ENCODE results near the gene IL32. TPM values are rescaled to one million over a fixed set of nuclear protein-coding genes. Genes with fewer than 3 reads are reported as not detected.

IL32 gene
- total RNA-seq, 2 experiments from 2014 or later, result 2,504 to 2,532 TPM

- Mint-ChIP-seq H3K9me3 (no peaks in the 10 kb centered on the region), H3K4me1 (ENCODE audit: low read depth) (peaks cover 47% of the 10 kb centered on the region)
- no peak for DNase-seq
Measured at GRCh38 chr16:3022684-3023414, 42.6 kb upstream of the IL32 start.

GRCh38 chr16:3023415-3023668 is 42.1 kb upstream of the IL32 start:
- H3K36me3 Mint-ChIP-seq, result peaks cover 10% of the 10 kb centered on the region
- intact Hi-C loops (cut with micrococcal nuclease), result loop anchor here (2.0 to 5.0 kb wide), 3 partner anchors 77 to 239 kb away; partner anchors contain the start of gene FLYWCH1
- peak; percentile 48 for DNase-seq

More at GRCh38 chr16:3022684-3023414, 42.6 kb upstream of the IL32 start:
- intact Hi-C loops (cut with micrococcal nuclease), result loop anchor here (2.0 to 5.0 kb wide), 3 partner anchors 78 to 239 kb away; partner anchors contain the start of gene FLYWCH1
- H3K4me3 Mint-ChIP-seq, result peak overlapping the region; percentile 91
- ChIA-PET CTCF (interaction anchor here (0.7 to 17.0 kb wide), 7 partner anchors 7 to 166 kb away, joined by 3 to 412 read pairs (median 3); partner anchors contain the start of gene CLDN9), POLR2A (interaction anchor here (0.9 to 1.6 kb wide), 4 partner anchors 8 to 112 kb away, joined by 3 to 4 read pairs (median 4); partner anchors contain the start of gene ZNF213)
- H3K27me3 Mint-ChIP-seq, result no peaks in the 10 kb centered on the region
- peak overlapping the region; percentile 96 for H3K27ac Mint-ChIP-seq
- peaks cover 10% of the 10 kb centered on the region for H3K36me3 Mint-ChIP-seq

GRCh38 chr16:3023669-3024478 is 41.6 kb upstream of the IL32 start, which contains the start of the genes HCFC1R1 and THOC6:
Gene HCFC1R1 (minus strand): TSS chr16:3023942. CDS start chr16:3023941, 1 bp downstream.
Gene THOC6 (plus strand): TSS chr16:3024035. CDS start chr16:3024327, 292 bp downstream.
- ChIA-PET POLR2A (interaction anchor here (0.9 kb wide), 1 partner anchor 111 kb away, joined by 4 read pairs; the partner anchor contains the start of gene ZNF213), CTCF (interaction anchor here (0.9 to 17.0 kb wide), 6 partner anchors 6 to 72 kb away, joined by 3 to 412 read pairs (median 3); partner anchors contain the start of gene CLDN9)
- peak; percentile 98 for DNase-seq
- intact Hi-C loops (cut with micrococcal nuclease), result loop anchor here (1.0 to 5.0 kb wide), 4 partner anchors 20 to 238 kb away; partner anchors contain the start of gene FLYWCH1
- no peaks in the 10 kb centered on the region for H3K9me3 Mint-ChIP-seq
- H3K4me1 Mint-ChIP-seq (ENCODE audit: low read depth), result peaks cover 45% of the 10 kb centered on the region
- peak within 1 kb of the TSS; percentile 96 for H3K27ac Mint-ChIP-seq
- H3K4me3 Mint-ChIP-seq, result peak within 1 kb of the TSS; percentile 91
- H3K36me3 Mint-ChIP-seq, result peaks cover 10% of the 10 kb centered on the region
- H3K27me3 Mint-ChIP-seq, result peaks cover under 1% of the 10 kb centered on the region

More at GRCh38 chr16:3023415-3023668, 42.1 kb upstream of the IL32 start:
- peaks cover 45% of the 10 kb centered on the region for H3K4me1 Mint-ChIP-seq (ENCODE audit: low read depth)
- no peaks in the 10 kb centered on the region for H3K27me3 Mint-ChIP-seq
- CTCF ChIA-PET, result interaction anchor here (0.9 to 17.0 kb wide), 5 partner anchors 6 to 109 kb away, joined by 3 to 412 read pairs (median 3); partner anchors contain the start of gene CLDN9
- peak overlapping the region; percentile 96 for H3K27ac Mint-ChIP-seq
- POLR2A ChIA-PET, result interaction anchor here (0.9 to 1.1 kb wide), 2 partner anchors 51 to 111 kb away, joined by 3 to 4 read pairs; partner anchors contain the start of gene ZNF213
- peak overlapping the region; percentile 91 for H3K4me3 Mint-ChIP-seq
- no peaks in the 10 kb centered on the region for H3K9me3 Mint-ChIP-seq

- H3K36me3 Mint-ChIP-seq, result peaks cover 10% of the 10 kb centered on the region
- ChIA-PET POLR2A (no interaction called here), CTCF (interaction anchor here (1.0 to 17.0 kb wide), 5 partner anchors 8 to 107 kb away, joined by 3 to 412 read pairs (median 3); partner anchors contain the start of genes CLDN9 and ZNF213)
- intact Hi-C loops (cut with micrococcal nuclease), result no loop called here
- no peaks in the 10 kb centered on the region for H3K9me3 Mint-ChIP-seq
- no peak overlapping the region for H3K27ac Mint-ChIP-seq
- peaks cover 12% of the 10 kb centered on the region for H3K27me3 Mint-ChIP-seq
- no peak for DNase-seq
- peaks cover 48% of the 10 kb centered on the region for H3K4me1 Mint-ChIP-seq (ENCODE audit: low read depth)
- no peak overlapping the region for H3K4me3 Mint-ChIP-seq
Measured at GRCh38 chr16:3025032-3026002, 40.1 kb upstream of the IL32 start.

- H3K27me3 Mint-ChIP-seq, result peaks cover 12% of the 10 kb centered on the region
- DNase-seq, result no peak
- peaks cover 10% of the 10 kb centered on the region for H3K36me3 Mint-ChIP-seq
- peaks cover 44% of the 10 kb centered on the region for H3K4me1 Mint-ChIP-seq (ENCODE audit: low read depth)
- POLR2A ChIA-PET, result no interaction called here
- intact Hi-C loops (cut with micrococcal nuclease), result no loop called here
- H3K4me3 Mint-ChIP-seq, result no peak overlapping the region
- no peak overlapping the region for H3K27ac Mint-ChIP-seq
- CTCF ChIA-PET, result interaction anchor here (0.6 to 17.0 kb wide), 4 partner anchors 20 to 107 kb away, joined by 3 to 412 read pairs (median 102); partner anchors contain the start of genes CLDN9 and ZNF213
- no peaks in the 10 kb centered on the region for H3K9me3 Mint-ChIP-seq
Measured at GRCh38 chr16:3026003-3026378, 39.4 kb upstream of the IL32 start.

- no peak overlapping the region for H3K4me3 Mint-ChIP-seq
- DNase-seq, result no peak
- ChIA-PET CTCF (interaction anchor here (0.6 to 17.0 kb wide), 8 partner anchors 6 to 144 kb away, joined by 5 to 412 read pairs (median 88); partner anchors contain the start of genes CLDN6, CLDN9, HCFC1R1 and THOC6), POLR2A (interaction anchor here (1.5 kb wide), 1 partner anchor 23 kb away, joined by 5 read pairs; no protein-coding TSS in a partner anchor)
- H3K4me1 Mint-ChIP-seq (ENCODE audit: low read depth), result peaks cover 37% of the 10 kb centered on the region
- peaks cover 10% of the 10 kb centered on the region for H3K36me3 Mint-ChIP-seq
- H3K9me3 Mint-ChIP-seq, result no peaks in the 10 kb centered on the region
- peaks cover 14% of the 10 kb centered on the region for H3K27me3 Mint-ChIP-seq
- intact Hi-C loops (cut with micrococcal nuclease), result no loop called here
- H3K27ac Mint-ChIP-seq, result no peak overlapping the region
Measured at GRCh38 chr16:3026609-3027488, 38.6 kb upstream of the IL32 start.

- H3K27ac Mint-ChIP-seq, result no peak overlapping the region
- no peak for DNase-seq
- POLR2A ChIA-PET, result interaction anchor here (1.5 kb wide), 1 partner anchor 24 kb away, joined by 5 read pairs; no protein-coding TSS in a partner anchor
- intact Hi-C loops (cut with micrococcal nuclease), result no loop called here
- no peaks in the 10 kb centered on the region for H3K9me3 Mint-ChIP-seq
- peaks cover 31% of the 10 kb centered on the region for H3K4me1 Mint-ChIP-seq (ENCODE audit: low read depth)
- H3K27me3 Mint-ChIP-seq, result peaks cover 16% of the 10 kb centered on the region
- H3K4me3 Mint-ChIP-seq, result no peak overlapping the region
- CTCF ChIA-PET, result interaction anchor here (0.8 to 17.0 kb wide), 22 partner anchors 7 to 155 kb away, joined by 3 to 412 read pairs (median 10); partner anchors contain the start of genes BICDL2, CLDN6, CLDN9 and HCFC1R1
- H3K36me3 Mint-ChIP-seq, result peaks cover 10% of the 10 kb centered on the region
Measured at GRCh38 chr16:3027489-3027795, 38.0 kb upstream of the IL32 start.

- ChIA-PET CTCF (interaction anchor here (0.5 to 17.0 kb wide), 40 partner anchors 7 to 462 kb away, joined by 3 to 412 read pairs (median 5); partner anchors contain the start of genes BICDL2, CLDN6, CLDN9 and HCFC1R1), POLR2A (interaction anchor here (1.1 to 2.8 kb wide), 3 partner anchors 8 to 25 kb away, joined by 3 to 11 read pairs (median 5); partner anchors contain the start of gene TNFRSF12A)
- DNase-seq, result peak; percentile 92
- Mint-ChIP-seq H3K27ac (no peak overlapping the region), H3K36me3 (peaks cover 10% of the 10 kb centered on the region), H3K4me1 (ENCODE audit: low read depth) (peaks cover 24% of the 10 kb centered on the region), H3K9me3 (no peaks in the 10 kb centered on the region), H3K27me3 (peaks cover 23% of the 10 kb centered on the region), H3K4me3 (no peak overlapping the region)
- intact Hi-C loops (cut with micrococcal nuclease), result loop anchor here (2.0 kb wide), 1 partner anchor 25 kb away; no protein-coding TSS in a partner anchor
Measured at GRCh38 chr16:3027983-3028715, 37.3 kb upstream of the IL32 start.

- Mint-ChIP-seq H3K4me3 (peak overlapping the region; percentile 37), H3K27me3 (peaks cover 28% of the 10 kb centered on the region), H3K27ac (no peak overlapping the region), H3K36me3 (peaks cover 10% of the 10 kb centered on the region), H3K4me1 (ENCODE audit: low read depth) (peaks cover 20% of the 10 kb centered on the region), H3K9me3 (no peaks in the 10 kb centered on the region)
- intact Hi-C loops (cut with micrococcal nuclease), result loop anchor here (2.0 kb wide), 1 partner anchor 26 kb away; no protein-coding TSS in a partner anchor
- ChIA-PET CTCF (interaction anchor here (0.5 to 17.0 kb wide), 39 partner anchors 8 to 462 kb away, joined by 3 to 412 read pairs (median 7); partner anchors contain the start of genes BICDL2, CLDN6, CLDN9 and HCFC1R1), POLR2A (interaction anchor here (1.1 to 2.8 kb wide), 3 partner anchors 8 to 25 kb away, joined by 3 to 11 read pairs (median 5); partner anchors contain the start of gene TNFRSF12A)
- no peak for DNase-seq
Measured at GRCh38 chr16:3028716-3029319, 36.6 kb upstream of the IL32 start.
